ENCODE measurements around the gene SLC13A2.

Gene SLC13A2

DNA sequence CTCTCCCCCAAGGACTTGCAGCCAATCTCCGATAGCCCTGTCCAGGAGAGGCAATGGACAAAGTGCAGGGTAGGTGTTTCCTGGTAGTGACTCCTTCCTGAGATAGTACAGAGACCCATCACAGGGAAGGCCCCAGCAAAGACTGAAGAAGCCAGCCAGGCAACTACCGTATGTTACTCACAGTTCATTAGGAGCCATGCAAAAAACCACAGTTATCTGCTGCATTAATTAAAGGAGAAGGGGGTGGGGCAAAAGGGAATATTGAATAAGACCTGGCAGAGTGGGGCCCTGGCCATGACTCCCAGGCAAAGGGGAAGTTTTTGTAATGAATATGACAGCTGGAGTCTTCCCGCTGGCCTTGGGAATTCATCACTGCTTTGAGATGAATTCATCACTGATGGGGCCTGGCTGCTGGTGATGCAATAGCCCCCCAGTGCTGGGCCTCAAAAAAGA lies 2.5 kb upstream of the SLC13A2 start:
- DNase-seq (ENCODE audit: low read depth): no peak

DNA sequence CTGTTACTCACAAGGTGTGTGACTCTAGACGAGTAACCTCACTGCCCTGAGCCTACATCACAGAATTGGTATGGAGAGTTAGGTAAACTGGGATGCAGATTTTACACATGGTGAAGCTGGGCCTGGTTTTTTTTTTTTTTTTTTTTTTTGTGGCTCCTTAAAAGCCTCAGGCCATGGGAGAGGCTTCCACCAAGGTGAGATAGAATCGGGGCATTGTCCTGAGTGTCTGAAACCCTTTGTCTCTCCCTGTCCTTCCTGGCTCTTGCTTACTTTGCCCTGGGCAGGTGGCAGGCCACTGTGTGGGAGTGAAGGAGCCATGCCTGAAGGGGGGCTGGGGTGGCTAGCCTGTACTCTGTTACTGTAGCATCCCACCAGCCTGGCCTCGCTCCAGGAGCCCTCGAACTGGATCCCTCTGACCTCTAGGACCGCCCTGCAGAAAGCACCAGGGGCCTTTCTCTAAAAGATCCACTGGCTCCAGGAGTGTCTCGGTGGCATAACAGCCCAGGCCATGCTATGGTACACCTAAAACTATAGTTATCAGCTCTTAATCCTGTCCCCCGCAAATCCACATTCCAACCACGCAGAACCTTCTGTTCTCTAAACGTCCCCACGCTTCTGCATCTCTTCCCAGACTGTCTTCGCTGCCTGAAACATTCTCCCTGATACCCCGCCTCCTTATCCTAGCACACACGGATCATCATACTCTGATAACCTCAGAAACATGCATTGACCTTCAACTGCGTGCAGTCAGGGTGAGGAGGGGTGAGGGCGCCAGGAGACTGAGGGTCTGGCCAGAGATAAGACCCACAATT lies 1.7 kb upstream of the SLC13A2 start:
- DNase-seq (ENCODE audit: low read depth): no peak

GRCh38 chr17:28472871-28473497 lies 460 bp upstream of the SLC13A2 start:
- DNase-seq (ENCODE audit: low read depth): no peak

GRCh38 chr17:28474111-28474531 lies 677 bp downstream of the SLC13A2 start:
- no peak for DNase-seq (ENCODE audit: low read depth)

DNA sequence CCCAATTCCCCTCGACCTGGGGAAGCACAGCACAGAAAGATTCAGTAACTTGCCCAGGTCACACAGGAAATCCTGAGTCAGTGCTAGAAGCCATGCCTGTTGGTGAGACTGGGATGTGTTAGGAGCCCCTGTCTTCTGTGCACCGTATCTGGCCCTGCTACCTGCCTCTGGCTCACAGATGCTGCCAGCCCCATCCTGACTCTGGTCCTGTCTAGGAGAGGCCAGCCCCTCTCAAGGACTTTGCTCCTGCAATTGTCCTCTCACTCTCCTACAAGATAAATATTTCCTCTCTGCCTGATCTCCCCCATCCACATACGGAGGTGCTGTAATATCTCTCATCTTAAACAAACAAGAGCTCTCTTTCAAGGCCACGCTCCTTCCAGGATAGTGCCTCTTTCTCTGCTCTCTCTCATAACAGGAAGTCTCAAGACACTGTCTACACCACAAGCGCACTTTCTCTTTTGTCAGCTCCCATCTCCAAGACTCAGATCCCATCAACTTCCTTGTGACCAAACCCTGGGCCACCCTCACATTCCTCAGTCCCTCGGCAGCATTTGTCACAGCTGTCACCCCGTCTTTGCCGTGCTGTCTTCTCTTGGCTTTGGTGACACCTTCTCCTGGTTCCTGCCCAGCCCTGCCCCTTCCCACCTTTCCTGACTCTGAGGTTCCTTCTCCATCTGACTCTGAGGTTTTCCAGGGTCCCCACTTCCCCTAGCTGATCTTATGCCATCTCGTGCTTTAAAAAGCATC lies 1.9 kb downstream of the SLC13A2 start:
- no peak for DNase-seq (ENCODE audit: low read depth)

GRCh38 chr17:28476076-28476865 lies 2.8 kb downstream of the SLC13A2 start:
- DNase-seq (ENCODE audit: low read depth): no peak

DNA sequence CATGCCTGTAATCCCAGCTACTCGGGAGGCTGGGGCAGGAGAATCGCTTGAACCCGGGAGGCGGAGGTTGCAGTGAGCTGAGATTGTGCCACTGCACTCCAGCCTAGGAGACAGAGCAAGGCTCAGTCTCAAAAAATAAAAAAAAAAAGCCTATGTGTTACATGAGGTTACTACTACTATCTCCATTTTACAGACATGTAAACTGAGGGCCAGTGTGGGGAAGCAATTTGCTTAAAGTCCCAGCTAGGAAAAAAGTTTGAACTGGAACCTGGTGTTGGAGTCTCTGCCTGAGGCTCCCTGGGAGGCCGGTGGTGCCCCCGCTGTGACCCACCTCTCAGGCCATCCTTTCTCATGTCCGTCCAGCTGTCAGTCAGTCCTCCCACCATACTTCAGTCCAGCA lies 4.5 kb downstream of the SLC13A2 start:
- no peak for DNase-seq (ENCODE audit: low read depth)

DNA sequence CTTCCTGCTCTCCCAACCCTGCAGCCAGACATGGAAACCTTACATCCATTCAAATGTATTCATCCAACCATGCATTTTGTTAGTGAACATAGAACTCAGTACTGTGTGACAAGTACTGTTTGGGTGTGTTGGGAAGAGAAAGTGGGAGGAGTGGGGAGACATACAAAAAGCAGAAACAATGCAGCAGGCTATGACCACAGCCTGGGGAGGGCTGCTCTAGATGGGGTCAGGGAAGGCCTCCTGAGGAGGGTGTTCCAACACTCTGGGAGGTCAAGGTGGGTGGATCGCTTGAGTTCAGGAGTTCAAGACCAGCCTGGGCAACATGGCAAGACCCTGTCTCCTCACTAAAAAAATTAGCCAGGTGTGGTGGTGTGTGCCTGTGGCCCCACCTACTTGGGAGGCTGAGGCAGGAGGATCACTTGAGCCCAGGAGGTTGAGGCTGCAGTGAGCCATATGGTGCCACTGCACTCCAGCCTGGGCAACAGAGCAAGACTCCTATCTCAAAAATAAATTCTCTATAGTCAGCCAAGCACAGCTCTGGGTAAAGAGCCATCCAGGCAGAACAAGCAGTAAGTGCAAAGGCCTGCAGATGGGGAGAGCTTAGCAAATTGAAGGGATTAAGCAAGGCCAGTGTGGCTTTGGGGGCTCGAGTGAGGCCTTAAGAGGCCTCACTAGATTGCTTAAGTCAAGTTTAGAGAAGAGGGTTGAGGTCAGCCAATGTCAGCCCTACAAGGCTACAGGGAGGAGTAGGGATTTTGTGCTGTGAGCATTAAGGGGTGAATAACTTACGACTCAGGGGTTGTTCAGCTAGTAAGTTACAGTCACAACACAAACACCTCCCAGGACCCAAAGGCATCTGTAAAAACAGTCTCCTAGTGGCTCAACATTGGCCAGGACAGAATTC lies 5.5 kb downstream of the SLC13A2 start:
- DNase-seq (ENCODE audit: low read depth): no peak

DNA sequence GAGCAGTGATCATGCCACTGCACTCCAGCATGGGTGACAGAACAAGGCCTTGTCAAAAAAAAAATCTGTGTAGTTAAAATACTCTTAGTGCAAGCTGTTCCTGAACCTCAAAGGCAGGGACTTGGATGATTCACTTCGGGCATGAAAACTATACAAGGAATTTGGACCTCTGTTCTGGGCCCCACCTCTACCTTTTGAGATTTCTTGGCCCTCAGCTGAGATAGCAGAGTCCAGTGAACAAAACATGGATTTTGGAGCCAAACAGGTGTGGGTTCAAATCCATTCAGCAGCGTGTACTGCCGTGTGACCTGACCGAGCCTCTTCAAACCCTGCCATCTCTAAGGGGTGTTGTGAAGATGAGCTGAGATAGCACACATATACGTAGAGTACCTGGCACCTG lies 6.8 kb downstream of the SLC13A2 start:
- DNase-seq (ENCODE audit: low read depth): no peak

GRCh38 chr17:28480799-28481571 lies 7.5 kb downstream of the SLC13A2 start:
- DNase-seq (ENCODE audit: low read depth): no peak

GRCh38 chr17:28482551-28483199 lies 9.2 kb downstream of the SLC13A2 start:
- DNase-seq (ENCODE audit: low read depth): no peak

DNA sequence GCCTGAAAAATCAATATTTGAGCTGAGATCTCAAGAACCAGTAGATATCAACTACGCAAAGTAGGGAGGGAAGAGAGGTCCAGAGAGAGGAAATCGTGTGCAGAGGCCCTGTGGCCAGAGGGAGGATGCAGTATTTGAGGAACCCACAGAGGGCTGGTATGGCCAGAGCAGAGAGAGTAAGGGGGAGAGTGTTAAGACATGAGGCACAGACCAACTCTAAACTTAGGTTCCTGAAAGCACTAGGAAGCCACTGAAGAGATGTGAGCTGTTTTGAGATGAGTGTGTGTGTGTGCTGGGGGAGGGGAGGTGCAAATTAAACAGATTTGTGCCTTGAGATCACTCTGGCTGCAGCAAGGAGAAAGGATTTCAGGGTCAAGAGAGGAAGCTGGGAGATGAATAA lies 10.9 kb downstream of the SLC13A2 start:
- no peak for DNase-seq (ENCODE audit: low read depth)

DNA sequence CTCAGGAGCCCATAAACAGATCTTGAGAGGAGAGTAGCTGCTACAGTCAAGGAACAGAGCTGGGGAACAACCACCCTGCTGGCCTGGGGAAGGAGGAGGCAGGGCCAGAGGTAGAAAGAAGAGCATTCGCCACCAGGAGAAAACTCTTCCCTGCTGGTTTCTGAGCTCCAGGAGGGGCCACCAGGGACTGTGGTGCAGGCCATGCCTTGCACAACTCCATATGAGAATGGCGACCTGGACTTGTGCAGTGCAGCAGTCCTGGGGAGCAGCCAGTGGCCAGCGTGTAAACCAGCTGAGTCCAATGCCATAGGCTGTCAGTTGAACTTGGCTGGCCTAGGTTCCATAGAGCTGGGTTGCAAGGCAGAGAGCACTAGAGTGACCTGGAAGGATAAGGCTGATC lies 11.6 kb downstream of the SLC13A2 start:
- no peak for DNase-seq (ENCODE audit: low read depth)

DNA sequence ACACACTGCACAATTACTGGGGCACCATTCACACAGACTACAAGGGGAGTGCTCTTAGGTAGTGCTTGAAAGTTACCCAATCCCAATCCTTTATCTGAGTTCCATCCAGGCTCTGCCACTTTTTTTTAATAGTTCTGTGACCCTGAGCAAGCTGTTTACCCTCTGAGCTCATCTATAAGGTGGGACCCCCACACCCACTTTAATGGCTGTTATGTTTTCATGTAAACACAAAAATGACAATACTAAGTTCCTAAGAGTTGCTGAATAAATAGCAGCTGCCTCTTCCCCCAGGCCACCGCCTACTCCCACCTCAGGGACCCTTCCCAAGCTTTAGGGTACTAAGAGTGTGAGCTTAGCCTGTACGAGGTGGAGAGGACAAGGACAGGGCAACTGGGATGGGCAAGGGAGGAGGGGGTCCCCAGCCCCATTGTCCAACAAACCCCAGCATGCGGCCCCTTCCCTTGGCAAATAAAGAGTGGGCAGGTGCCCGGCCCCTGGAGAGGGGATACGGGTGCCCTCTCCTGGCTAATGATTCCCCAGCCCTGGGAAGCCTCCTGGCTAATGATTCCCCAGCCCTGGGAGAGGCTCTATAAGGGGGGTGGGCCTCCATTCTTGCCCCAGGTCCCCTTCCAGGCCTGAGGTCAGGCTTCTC lies 14.6 kb downstream of the SLC13A2 start:
- no peak for DNase-seq (ENCODE audit: low read depth)

DNA sequence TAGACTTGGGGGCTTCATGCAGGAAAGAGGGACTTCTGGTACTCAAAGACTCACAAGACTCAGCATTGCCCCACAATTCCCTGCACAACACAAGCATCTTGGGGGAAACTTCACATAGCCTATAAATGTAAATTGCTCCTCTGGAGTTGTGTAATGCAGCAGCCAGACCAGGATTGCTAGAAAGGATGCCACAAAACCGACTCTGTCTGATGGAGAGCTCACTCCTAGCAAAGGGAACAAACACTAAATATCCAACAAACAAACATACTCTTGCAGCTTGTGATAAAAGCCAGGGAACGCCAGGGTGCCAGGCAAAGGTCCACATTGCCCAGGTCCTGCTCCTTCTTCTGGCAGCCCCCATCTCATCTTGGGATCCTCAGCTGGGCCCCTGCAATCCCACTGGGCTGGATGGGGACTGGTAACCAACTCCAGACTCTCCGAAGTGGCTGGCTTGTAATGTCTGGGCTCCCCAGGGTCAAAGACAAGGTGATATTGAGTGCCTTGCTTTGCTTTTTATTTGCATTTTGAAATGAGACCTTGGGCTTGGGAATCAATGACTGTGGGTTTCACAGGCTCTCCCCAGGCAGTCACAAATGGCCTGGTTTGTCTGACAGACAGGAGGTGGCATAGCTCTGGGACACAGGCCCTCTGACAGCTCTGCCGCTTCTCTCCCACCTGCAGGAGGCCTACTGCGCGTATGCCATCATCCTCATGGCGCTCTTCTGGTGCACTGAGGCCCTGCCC lies 15.3 kb downstream of the SLC13A2 start:
- DNase-seq (ENCODE audit: low read depth): no peak

DNA sequence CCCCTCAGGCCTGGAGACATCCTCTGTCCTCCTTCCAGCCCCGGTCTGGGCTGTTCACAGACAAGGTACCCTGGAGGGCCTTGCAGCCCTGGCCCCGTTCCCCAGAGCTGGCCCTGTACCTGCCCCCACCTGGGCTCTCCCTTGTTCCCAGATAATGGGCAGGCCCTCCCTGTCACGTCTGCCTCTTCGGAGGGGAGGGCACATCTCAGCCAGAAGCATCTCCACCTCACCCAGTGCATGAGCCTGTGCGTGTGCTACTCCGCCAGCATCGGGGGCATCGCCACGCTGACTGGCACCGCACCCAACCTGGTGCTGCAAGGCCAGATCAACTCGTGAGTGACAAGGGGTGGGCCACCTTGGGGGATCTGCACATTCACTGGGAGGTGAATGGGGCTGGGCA lies 17.8 kb downstream of the SLC13A2 start:
- no peak for DNase-seq (ENCODE audit: low read depth)

- no peak for DNase-seq (ENCODE audit: low read depth)
Measured at GRCh38 chr17:28491860-28492259, 18.4 kb downstream of the SLC13A2 start.

Measured in GM04504 (cell line).